Stimulated activated CD8-positive, alpha-beta memory T cell treated with anti-CD3 and anti-CD28 coated beads, Interleukin-2, amount 100 ng/mL, for 1 hour (primary cell): Measurements from ENCODE around the gene RHEX.
"Not testable (repeated sequence)": the region's sequence is repeated elsewhere in the genome, so short reads cannot be mapped to it uniquely, and the experiment has no call there.

Experiments used
- DNase-seq, 2 donors: peaks; one replicate each; pipeline ENCODE4 v3.0.0-alpha.2; 2020; ENCODE audit warnings: low read depth in 2 of 2

The RHEX gene

GRCh38 chr1:206058927-206059292 lies 5.9 kb downstream of the RHEX start:
- no peak for DNase-seq

- DNase-seq, result no peak
These were observed 6.5 kb downstream of the RHEX start for GRCh38 chr1:206059355-206059915.

DNA sequence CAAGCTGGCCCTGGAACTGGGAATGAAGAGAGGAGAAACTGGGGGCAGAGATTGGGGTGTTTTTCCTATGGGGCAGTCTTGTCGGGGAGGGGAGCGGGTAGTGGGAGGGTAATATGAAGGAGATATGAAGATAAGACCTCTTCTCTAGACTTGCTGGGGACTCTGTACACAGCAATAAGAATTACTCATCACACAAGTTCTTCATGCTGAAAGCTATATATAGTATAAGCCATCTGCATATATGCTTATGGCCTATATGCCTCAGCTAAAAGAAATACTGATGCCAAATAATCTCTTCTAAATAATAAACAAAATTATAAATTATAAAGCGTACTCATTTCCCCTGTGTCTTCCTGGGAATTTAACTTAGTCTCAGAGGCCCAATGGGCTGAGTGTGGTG lies 7.9 kb downstream of the RHEX start:
- no peak for DNase-seq

GRCh38 chr1:206062464-206062863 lies 9.5 kb downstream of the RHEX start:
- no peak for DNase-seq

DNA sequence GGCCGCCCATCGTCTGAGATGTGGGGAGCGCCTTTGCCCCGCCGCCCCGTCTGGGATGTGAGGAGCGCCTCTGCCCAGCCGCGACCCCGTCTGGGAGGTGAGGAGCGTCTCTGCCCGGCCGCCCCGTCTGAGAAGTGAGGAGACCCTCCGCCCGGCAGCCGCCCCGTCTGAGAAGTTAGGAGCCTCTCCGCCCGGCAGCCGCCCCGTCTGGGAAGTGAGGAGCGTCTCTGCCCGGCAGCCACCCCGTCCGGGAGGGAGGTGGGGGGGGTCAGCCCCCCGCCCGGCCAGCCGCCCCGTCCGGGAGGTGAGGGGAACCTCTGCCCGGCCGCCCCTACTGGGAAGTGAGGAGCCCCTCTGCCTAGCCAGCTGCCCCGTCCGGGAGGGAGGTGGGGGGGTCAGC lies 11.0 kb downstream of the RHEX start:
- DNase-seq, result not testable (repeated sequence)

GRCh38 chr1:206064501-206064900 lies 11.5 kb downstream of the RHEX start:
- not testable (repeated sequence) for DNase-seq

DNA sequence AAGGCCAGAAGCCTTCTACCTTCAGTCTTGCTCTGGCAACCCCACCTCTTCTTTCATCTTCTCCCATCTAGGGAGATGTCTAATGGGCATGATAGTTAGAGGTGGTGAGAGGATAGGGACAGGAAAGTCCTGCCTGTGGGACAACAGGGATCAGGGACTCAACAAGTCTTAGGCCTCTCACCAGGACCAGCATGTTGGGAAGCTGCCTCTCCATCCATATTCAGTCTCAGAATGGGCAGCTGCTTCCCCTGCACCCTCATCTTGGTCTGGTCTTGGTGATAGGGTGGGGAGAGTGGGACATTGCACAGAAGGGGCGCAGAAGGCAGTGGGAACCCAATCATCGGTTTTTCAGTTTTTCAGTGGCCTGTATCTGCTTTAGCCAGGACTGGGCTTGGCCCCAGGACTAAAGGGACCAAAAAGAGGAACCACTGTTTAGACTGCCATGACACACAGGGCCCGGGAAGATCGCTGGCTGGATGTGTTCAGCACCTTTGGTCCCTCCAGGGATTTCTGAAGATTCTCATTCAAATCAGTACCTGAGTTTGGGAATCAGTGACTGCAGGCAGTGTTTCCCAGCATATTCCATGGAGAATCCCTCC lies 12.7 kb downstream of the RHEX start:
- no peak for DNase-seq

- DNase-seq, result no peak
These were observed 13.7 kb downstream of the RHEX start for GRCh38 chr1:206066479-206067171.

DNA sequence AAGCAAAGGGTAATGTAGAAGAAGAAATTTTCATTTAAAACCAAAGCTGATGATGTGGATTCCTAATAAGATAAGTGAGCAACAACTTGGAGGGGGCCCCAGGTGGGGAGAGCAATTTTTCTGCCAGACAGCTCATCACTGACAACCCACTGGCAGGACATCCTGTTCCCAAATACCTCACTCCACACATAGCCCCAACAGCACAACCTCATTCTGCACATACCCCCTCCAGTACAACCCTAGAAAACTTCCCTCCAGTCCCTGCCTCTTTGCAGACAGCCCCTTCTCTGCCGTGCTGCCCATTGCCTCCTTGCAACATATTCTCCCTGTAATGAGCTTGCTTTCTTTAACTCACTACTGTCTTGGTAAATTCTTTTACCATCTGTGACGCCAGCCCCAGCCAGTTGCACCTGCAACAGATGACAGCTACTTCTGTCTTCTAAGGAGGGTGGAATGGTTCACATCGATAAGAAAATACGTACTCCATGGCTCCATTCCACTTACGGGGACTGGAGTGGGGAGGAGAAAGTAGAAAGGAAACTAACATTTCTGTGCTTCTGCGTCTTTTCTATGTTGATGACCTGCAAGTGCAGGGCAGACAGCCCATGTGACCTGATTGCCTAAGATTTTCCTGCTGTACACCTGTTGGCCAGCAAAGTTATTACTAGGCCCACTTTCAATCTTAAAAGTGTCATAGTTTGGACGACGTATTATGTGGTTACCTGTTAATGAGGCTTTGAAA lies 14.7 kb downstream of the RHEX start:
- no peak for DNase-seq

GRCh38 chr1:206068314-206068713 lies 15.3 kb downstream of the RHEX start:
- DNase-seq, result no peak

DNA sequence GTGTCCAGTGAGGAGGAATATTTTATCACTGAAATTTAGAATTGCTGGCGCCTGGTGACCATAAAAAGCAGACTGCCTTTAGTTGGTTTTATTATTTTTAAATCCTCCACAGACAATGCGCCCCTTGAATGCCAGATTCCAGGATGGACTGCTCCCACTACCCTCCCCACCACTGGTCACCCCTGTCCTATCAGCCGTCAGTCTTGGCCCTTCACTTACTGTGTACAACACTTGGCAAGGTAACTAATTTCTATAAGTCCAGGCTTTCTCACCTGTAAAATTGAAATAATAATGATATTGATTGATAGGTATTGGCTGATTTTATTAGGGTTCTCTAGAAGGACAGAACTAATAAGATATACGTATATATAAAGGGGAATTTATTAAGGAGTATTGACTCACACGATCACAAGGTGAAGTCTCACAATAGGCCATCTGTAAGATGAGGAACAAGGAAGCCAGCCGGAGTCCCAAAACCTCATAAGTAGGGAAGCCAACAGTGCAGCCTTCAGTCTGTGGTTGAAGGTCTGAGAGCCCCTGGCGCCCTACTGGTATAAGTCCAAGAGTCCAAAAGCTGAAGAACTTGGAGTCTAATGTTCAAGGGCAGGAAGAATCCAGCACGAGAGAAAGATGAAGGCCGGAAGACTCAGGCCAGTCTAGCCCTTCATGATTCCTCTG lies 17.8 kb downstream of the RHEX start:
- DNase-seq, result no peak

DNA sequence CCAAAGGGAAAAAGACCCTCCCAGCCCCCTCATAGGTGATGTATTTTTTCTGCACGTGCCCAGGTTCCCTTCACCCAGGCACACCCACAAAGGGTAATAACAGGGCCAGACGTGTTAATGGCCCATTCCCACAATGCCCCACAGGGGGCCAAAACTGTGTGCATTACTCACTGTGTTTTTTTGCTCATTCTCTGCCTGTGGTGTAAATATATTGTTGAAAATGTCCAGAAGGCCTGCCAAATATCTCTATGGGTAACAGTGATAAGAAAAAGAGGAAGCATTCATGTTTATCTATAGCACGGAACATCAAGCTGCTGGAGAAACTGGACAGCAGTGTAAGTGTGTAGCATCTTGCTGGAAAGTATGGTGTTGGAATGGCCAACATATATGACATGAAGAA lies 21.9 kb downstream of the RHEX start:
- DNase-seq, result no peak

- no peak for DNase-seq
These were observed 23.1 kb downstream of the RHEX start for GRCh38 chr1:206075786-206076755.

- no peak for DNase-seq
These were observed 26.2 kb downstream of the RHEX start for GRCh38 chr1:206079135-206079534.

- DNase-seq, result no peak
These were observed 27.2 kb downstream of the RHEX start for GRCh38 chr1:206080026-206080820.

DNA sequence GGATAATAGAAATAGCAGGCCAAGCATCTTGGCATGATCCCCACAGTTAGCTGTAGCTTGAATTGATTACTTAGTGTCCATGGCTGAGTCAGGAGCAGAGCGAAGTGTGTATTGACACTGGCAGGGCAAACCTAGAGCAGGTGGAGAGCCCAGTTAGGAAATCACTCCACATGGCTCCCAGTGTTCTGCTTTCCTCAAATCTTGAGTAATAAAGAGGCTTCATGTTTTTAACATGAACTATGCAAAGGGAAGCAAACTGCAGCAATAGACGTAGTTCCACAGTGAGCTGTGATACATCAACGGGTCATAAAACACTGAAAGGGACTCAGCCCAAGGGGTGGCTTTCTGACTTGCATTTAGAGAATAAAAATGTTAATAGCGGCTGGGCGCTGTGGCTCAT lies 28.9 kb downstream of the RHEX start:
- DNase-seq, result no peak

DNA sequence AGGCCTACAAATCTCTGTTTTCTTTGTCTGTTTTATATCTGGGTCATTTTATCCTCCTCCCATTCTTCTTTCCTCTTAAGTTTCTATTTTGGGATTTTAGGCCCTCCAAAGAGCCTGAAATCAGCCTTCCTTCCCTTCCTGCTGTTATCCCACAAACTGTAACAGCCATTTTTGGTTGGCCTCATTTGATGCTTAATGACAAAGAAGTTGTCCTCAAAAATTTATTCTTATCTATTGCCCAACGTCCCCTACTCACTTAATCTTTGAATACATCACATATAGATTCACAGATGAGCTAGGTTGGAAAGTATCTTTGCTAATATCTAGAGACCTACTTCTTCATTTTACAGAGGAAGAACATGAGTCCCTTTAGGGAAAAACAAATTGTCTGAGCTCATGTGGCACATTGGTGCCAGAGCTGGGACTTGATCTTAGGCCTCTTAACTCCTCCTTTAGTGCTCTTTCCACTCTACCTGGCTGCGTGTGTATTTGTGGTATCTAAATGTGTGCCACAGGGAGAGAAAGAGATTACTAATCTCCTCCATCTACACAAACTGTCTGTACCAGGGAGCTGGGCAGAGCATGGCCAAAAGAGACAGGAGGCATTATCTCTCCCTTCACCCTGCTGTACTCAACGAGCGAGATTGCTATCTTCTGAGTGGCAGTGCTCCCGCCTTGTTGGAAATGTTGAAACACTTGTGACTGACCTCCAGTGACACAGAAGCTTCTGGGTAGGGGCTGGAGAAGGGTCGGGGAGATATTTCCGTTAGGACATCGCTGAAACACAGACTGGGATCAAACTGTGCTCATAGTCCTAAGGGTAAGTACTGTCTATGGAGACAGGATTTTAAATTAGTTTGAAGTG lies 30.1 kb downstream of the RHEX start:
- DNase-seq, result no peak

- no peak for DNase-seq
These were observed 30.8 kb downstream of the RHEX start for GRCh38 chr1:206083750-206084149.

- DNase-seq, result no peak
These were observed 34.1 kb downstream of the RHEX start for GRCh38 chr1:206087091-206087490.
